Mammary epithelial cell (primary cell): ENCODE results near the gene GATC.

Source experiments
- CTCF ChIP-seq, 2 donors: IDR thresholded peaks in 1 of 2; conservative IDR thresholded peaks in 1 of 2; 2 replicates each; pipeline ENCODE4 v1.5.1; 2011 to 2012; ENCODE audit warnings: inconsistent platforms in 2 of 2, low read length in 2 of 2, mild to moderate bottlenecking in 2 of 2, control low read depth in 1 of 2, low read depth in 1 of 2; ENCODE audit not compliant: insufficient read depth in 1 of 2; ENCODE audit errors: extremely low read depth in 1 of 2
- EZH2 ChIP-seq: IDR thresholded peaks from 2 replicates; pipeline ENCODE4 v1.6.1; 2012; ENCODE audit warnings: low read length, inconsistent platforms, borderline replicate concordance

- peak; percentile 31 to 68 for TF ChIP-seq CTCF (conservative IDR thresholded peaks at IDR 0.05 in 1 of 2, IDR thresholded peaks at IDR 0.05 in 1 of 2; ENCODE audit: extremely low read depth in 1 of 2, insufficient read depth in 1 of 2, low read depth in 1 of 2, low read length in 2 of 2)
- no peak for TF ChIP-seq EZH2
These were observed 20.5 kb downstream of the GATC start for GRCh38 chr12:120466560-120467315.
